HG03060 (cell line): ENCODE measurements around the gene RUSF1.
A peak's percentile ranks its signal among the peaks of the same experiment; 100 is the strongest.

Source experiments
- ATAC-seq: cut with Tn5 transposase; IDR thresholded peaks from one replicate; pipeline ENCODE4 v1.9.1; 2021; ENCODE audit warnings: low read depth, moderate number of reproducible peaks; ENCODE audit not compliant: unreplicated experiment

The RUSF1 gene

DNA sequence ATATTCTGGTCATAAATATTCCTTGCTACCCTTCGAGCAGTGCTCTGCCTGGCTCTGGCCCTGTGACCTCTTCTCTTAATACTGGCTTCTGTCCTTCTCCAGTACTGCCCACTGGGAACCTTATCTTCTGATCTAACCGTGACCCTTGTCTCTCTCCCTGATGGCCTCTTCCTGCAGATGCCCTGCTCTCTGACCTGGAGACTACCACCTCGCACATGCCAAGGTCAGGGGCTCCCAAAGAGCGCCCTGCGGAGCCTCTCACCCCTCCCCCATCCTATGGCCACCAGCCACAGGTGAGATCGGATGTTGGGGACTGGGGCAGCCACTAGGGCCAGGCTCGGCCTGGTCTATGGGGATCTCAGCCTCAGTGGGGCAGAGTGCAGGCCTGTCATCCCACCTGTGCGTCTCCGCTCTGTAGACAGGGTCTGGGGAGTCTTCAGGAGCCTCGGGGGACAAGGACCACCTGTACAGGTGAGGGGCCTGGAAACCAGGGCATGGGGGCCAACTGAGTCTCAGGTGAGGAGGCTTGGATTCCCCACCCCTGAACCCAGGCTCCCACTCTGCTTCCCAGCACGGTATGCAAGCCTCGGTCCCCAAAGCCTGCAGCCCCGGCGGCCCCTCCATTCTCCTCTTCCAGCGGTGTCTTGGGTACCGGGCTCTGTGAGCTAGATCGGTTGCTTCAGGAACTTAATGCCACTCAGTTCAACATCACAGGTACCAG is 34.8 kb downstream of the RUSF1 start:
- ATAC-seq, result no peak

- ATAC-seq, result no peak
Observed at GRCh38 chr16:31472709-31473203, 35.4 kb downstream of the RUSF1 start.

GRCh38 chr16:31471875-31472708 is 36.1 kb downstream of the RUSF1 start, which contains the start of gene TGFB1I1:
TGFB1I1 (plus strand) TSS chr16:31472152; CDS start chr16:31472189, 37 bp downstream.
- no peak for ATAC-seq

GRCh38 chr16:31471241-31471874 is 36.8 kb downstream of the RUSF1 start:
- no peak for ATAC-seq

DNA sequence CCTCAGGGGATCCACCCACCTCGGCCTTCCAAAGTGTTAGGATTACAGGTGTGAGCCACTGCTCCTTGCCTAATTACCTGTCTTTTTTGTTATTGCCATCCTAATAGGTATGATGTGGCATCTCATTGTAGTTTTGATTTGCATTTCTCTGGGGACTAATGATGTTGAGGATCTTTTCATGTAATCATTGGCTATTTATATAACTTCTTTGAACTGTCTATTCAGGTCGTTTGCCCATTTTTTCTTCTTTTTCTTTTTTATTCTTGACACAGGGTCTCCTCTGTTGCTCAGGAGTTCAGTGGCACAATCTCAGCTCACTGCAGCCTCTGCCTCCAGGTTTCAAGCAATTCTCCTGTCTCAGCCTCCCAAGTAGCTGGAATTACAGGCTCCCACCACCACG is 37.6 kb downstream of the RUSF1 start:
- ATAC-seq, result no peak

DNA sequence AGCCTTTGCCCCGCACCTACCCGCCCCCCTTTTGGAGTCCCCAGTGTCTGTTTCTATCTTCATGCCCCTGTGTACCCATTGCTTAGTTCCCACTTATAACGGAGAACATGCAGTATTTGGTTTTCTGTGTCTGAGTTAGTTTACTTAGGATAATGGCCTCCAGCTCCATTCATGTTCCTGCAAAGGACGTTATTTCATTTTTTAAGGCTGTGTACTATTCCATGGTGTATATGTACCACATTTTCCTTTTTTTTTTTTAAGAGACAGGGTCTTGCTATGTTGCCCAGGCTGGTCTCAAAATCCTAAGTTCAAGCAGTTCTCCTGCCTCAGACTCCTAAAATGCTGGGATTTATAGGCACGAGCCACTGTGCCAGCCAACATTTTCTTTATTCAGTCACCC is 40.3 kb downstream of the RUSF1 start:
- ATAC-seq, result no peak

DNA sequence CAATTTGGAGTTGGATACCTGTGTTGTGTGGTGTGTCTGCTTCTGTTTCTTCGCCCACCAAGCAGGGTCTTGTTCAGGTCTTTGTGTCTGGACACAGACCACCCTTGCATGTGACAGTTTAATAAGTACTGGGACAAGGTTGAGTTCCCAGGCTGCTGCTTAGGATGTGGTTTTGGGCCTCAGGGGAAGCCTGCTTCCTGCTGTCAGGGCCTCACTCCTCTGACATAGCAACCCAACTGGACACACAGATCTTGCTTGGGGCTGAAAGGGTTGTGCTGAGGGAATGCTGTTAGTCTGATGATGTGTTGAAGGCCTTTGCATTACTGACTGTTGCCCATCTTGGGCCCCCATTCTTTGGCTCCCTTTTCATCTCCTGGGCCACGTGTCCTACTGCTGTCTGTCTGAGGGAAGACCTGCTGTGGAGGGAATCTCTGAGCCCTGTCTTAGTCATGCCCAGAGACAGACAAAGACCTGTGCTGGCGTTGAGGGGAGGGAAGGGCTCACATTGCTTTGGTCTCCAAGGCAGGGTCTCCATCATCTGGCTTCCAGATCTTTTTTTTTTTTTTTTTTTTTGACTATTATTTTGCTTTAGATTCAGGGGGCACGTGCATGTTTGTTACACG is 40.9 kb downstream of the RUSF1 start:
- no peak for ATAC-seq

DNA sequence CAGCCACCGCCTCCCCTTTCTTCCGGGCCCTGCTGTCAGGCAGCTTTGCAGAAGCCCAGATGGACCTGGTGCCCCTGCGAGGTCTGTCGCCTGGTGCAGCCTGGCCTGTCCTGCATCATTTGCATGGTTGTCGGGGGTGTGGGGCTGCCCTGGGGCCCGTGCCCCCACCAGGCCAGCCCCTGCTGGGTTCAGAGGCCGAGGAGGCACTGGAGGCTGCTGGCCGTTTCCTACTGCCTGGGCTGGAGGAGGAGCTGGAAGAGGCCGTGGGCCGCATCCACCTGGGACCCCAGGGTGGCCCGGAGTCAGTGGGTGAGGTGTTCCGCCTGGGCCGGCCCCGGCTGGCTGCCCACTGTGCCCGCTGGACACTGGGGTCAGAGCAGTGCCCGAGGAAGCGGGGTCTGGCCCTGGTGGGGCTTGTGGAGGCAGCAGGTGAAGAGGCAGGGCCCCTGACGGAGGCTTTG is 41.8 kb downstream of the RUSF1 start:
- no peak for ATAC-seq

DNA sequence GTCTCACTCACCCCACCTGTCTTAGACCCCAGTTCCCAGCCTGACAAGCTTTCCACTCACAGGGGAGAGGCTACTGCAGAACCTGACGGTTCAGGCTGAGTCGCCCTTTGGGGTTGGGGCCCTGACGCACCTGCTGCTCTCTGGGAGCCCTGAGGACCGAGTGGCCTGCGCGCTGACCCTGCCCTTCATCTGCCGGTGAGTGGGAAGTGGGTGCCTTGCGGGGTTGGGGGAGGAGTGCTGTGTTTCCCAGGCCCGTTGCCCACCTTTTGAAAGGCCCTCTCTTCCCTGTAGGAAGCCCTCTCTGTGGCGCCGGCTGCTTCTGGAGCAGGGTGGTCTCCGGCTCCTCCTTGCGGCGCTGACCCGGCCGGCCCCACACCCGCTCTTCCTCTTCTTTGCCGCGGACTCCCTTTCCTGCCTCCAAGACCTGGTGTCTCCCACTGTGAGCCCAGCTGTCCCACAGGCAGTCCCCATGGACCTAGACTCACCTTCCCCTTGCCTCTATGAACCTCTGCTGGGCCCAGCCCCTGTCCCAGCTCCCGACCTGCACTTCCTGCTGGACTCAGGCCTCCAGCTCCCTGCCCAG is 42.3 kb downstream of the RUSF1 start:
- ATAC-seq, result no peak

DNA sequence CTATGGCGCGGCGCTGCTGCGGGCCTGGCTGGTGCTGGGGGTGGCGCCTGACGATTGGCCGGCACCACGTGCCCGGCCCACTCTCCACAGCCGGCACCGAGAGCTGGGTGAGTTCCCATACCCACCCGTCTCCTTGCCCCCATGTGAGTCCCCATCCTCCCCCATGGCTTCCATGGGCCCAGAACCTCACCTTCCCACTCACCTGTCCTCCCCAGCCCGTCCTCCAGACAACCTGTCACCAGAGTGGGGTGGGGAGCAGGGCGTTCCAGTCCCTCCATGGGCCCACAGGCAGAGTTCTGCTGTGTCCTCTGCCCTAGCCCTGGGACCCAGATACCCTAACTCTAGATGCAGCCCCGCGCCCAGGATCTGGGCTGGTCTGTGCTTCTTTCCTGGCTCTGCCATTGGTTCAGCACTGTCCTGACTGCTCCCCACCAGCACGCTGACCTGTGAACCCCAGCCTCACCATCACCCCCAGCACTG is 43.4 kb downstream of the RUSF1 start:
- ATAC-seq, result no peak

DNA sequence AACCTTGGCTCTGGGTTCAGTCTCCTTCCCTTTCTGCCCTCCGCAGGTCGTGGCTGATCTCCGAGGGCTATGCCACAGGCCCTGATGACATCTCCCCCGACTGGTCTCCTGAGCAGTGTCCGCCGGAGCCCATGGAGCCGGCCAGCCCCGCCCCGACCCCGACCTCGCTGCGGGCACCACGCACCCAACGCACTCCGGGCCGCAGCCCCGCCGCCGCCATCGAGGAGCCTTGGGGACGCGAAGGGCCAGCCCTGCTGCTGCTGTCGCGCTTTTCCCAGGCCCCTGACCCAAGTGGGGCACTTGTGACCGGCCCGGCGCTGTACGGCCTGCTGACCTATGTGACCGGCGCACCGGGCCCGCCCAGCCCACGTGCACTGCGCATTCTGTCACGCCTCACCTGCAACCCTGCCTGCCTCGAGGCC is 43.8 kb downstream of the RUSF1 start:
- ATAC-seq, result no peak

DNA sequence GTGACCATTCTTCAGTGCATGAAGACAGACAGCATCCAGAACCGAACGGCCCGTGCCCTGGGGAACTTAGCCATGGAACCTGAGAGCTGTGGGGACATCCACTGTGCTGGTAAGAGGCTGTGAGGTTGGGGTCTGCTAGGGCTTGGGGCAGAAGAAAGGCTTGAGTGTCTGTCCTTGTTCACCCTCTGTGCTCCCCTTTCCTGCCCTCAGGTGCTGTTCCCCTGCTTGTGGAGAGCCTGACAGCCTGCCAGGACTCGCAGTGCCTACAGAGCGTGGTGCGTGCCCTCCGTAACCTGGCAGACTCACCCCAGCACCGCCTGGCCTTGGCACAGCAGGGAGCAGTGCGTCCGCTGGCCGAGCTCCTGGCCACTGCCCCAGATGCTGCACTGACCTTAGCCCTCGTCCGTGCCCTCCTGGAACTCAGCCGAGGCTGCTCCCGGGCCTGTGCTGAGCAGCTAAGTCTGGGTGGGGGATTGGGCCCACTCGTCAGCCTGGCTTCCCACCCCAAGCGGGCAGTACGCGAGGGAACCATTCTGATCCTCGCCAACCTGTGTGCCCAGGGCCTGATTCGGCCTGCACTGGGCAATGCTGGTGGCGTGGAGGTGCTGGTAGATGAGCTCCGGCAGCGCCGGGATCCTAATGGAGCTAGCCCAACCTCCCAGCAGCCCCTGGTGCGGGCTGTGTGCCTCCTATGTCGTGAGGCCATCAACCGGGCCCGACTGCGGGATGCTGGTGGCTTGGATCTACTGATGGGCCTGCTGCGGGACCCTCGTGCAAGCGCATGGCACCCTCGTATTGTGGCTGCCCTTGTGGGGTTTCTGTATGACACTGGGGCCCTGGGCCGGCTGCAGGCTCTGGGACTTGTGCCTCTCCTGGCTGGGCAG is 46.0 kb downstream of the RUSF1 start:
- ATAC-seq, result no peak

- no peak for ATAC-seq
Observed at GRCh38 chr16:31461201-31461920, 46.8 kb downstream of the RUSF1 start.

DNA sequence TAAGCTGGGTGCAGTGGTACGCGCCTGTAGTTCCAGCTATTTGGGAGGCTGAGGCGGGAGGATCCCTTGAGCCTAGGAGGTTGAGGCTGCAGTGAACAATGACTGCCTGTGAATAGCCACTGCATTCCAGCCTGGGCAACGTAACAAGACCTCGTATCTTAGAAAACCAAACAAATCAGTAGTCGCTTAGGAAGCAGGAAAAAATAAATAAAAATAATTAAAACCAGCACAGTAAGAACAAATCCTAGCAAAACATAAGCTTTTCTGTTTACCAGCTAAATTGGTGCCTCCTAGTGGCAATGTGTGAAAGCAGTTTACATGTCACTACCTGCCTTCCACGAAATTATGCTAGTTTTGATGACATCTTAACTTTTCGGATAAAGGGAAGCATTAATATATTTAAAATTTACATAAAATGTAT is 47.6 kb downstream of the RUSF1 start:
- ATAC-seq, result no peak

- peak; percentile 43 for ATAC-seq
Observed at GRCh38 chr16:31459687-31460581, 48.3 kb downstream of the RUSF1 start.

DNA sequence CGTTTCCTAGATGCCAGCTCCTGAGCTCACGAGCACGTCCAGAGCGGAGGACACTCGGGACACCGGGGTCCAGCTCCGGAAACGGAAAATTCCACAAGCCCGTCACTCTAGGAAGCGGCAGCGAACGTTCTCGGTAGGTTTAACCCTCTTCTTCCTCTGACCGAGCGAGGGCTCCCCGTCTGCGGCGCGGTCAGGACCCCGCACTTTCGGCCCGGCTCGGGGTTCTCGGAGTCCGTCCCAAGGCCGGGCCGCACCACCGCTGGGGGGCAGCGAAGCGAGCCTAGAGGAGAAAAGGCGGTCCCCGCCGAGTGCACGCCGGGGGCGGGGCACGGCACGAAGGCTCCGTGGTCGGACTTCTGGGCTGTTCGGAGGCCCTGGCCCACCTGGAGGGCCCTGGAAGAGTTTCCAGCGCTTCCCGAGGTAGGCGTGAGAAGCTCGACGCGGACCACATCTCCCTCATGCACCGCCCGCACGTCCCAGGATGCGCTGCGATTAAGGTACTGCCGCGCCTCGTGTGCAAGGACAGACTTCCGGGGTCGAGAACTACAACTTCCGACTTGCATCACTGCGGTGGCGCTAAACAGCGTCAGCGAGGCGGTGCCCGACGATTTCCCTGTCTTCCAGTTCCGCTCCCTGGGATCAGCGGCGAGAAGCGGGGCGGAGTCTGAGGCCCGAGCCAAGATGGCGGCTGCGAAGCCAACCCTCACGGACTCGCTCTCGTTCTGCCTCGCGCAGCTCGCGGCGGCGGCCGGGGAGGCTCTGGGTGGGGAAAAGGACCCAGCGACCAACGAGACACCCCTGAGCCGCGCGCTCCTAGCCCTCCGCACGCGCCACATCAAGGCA is 49.1 kb downstream of the RUSF1 start, which contains the start of gene ARMC5:
Gene ARMC5, plus strand, starts transcription at position 658 of the 843 bp plus-strand sequence. Its CDS starts 24 bp downstream, at position 682.
- ATAC-seq, result peak; percentile 64
